Kidney (tissue), 14 donors: ENCODE data around the gene SPEM3. TPM values are rescaled to one million over a fixed set of nuclear protein-coding genes. Genes with fewer than 3 reads are reported as not detected.

Experiments used
- DNase-seq, 5 donors: peaks; one replicate each; pipeline ENCODE4 v3.0.0-alpha.2; 2013 to 2020
- FAIRE-seq: peaks from 2 replicates; lab custom pipeline; 2012; peaks lifted over from hg19 to GRCh38; lab: Jason Lieb, UNC
- H3K27ac ChIP-seq, 2 donors: one replicate each; pipeline ENCODE4 v1.7.0; 2013; ENCODE audit warnings: low read depth in 2 of 2, low read length in 2 of 2, inconsistent platforms in 1 of 2
- H3K27me3 ChIP-seq: one replicate; pipeline ENCODE4 v1.7.1; 2013; ENCODE audit warnings: low read length, inconsistent platforms; ENCODE audit not compliant: control insufficient read depth, insufficient read depth
- H3K36me3 ChIP-seq, 3 donors: one replicate each; pipeline versions ENCODE4 v1.7.0 to v1.7.1; 2013; ENCODE audit warnings: low read length in 3 of 3, control low read depth in 1 of 3, inconsistent platforms in 1 of 3; ENCODE audit not compliant: insufficient read depth in 3 of 3, control insufficient read depth in 2 of 3
- H3K4me1 ChIP-seq, 3 donors: one replicate each; pipeline versions ENCODE4 v1.7.0 to v1.7.1; 2013; ENCODE audit warnings: low read length in 3 of 3, inconsistent platforms in 1 of 3, low read depth in 1 of 3; ENCODE audit not compliant: control insufficient read depth in 2 of 3, insufficient read depth in 2 of 3
- H3K4me3 ChIP-seq, 3 donors: one replicate each; pipeline versions ENCODE4 v1.7.0 to v1.8.1; 2013; ENCODE audit warnings: low read length in 3 of 3, control low read depth in 1 of 3, inconsistent platforms in 1 of 3
- H3K9ac ChIP-seq, 3 donors: one replicate each; pipeline versions ENCODE4 v1.7.0 to v1.7.1; 2013; ENCODE audit warnings: low read length in 3 of 3, control low read depth in 1 of 3, inconsistent platforms in 1 of 3
- H3K9me3 ChIP-seq, 3 donors: one replicate each; pipeline versions ENCODE4 v1.7.0 to v1.7.1; 2013; ENCODE audit warnings: low read length in 3 of 3, control low read depth in 1 of 3, inconsistent platforms in 1 of 3; ENCODE audit not compliant: control insufficient read depth in 2 of 3, insufficient read depth in 1 of 3
- CTCF ChIP-seq: IDR thresholded peaks from 3 replicates; pipeline ENCODE4 v1.5.1; 2012; ENCODE audit warnings: mild to moderate bottlenecking, moderate library complexity, borderline replicate concordance; ENCODE audit not compliant: insufficient read depth; ENCODE audit errors: extremely low read depth
- intact Hi-C: fragments of 100-400 bp; cut with DNase I; formaldehyde crosslinking; loops from one replicate; pipeline ENCODE4 v1.11.1; 2022
- polyA plus RNA-seq: library from polyadenylated mRNA; stranded (reverse); fragments of 350-450 nt; fragmentation: Illumina TruSeq; extraction: RNeasy Lipid Tissue Mini Kit (QIAGEN cat#74804); gene quantifications from one replicate; pipeline ENCODE4 v1.2.3, GENCODE V29; 2014; ENCODE audit warnings: low read depth, low replicate concordance; ENCODE audit not compliant: insufficient read depth
- total RNA-seq: library from RNA; stranded (reverse); fragmentation: NEBNext Ultra II Directional; extraction: Animal tissue kit (Norgen Biotek cat#: 25700); gene quantifications from one replicate; pipeline ENCODE4 v1.2.1, GENCODE V29; 2021
- donor health status: control.
- donor health status: control.
- donor health status: control.
- donor health status: control.
- donor health status: control.
- donor health status: DM: yes; HTN: yes; CAD: no.
- donor health status: Normal renal cell carcinoma (clear cell type).

Gene SPEM3
- total and polyA plus RNA-seq, 2 donors from 2014 or later = not detected

GRCh38 chr17:7414837-7415236, 13.8 kb upstream of the SPEM3 start:
- no peak for FAIRE-seq
- DNase-seq = no peak
- no peaks in the 10 kb centered on the region for H3K4me1 ChIP-seq
- no peaks in the 10 kb centered on the region for H3K9me3 ChIP-seq
- no peak overlapping the region for H3K4me3 ChIP-seq
- H3K27ac ChIP-seq = no peak overlapping the region
- H3K9ac ChIP-seq = no peak overlapping the region
- H3K27me3 ChIP-seq = no peaks in the 10 kb centered on the region
- intact Hi-C loops = no loop called here
- H3K36me3 ChIP-seq = no peaks in the 10 kb centered on the region
- no peak for TF ChIP-seq CTCF

GRCh38 chr17:7415784-7416183, 12.9 kb upstream of the SPEM3 start:
- Histone ChIP-seq H3K36me3 (no peaks in the 10 kb centered on the region), H3K4me1 (no peaks in the 10 kb centered on the region), H3K27me3 (no peaks in the 10 kb centered on the region), H3K27ac (no peak overlapping the region), H3K9ac (no peak overlapping the region), H3K4me3 (no peak overlapping the region), H3K9me3 (no peaks in the 10 kb centered on the region)
- DNase-seq (no peak), FAIRE-seq (no peak)
- TF ChIP-seq CTCF = no peak
- intact Hi-C loops = no loop called here

GRCh38 chr17:7416323-7416722, 12.3 kb upstream of the SPEM3 start:
- Histone ChIP-seq H3K27ac (no peak overlapping the region), H3K36me3 (no peaks in the 10 kb centered on the region), H3K4me1 (no peaks in the 10 kb centered on the region), H3K9me3 (no peaks in the 10 kb centered on the region), H3K9ac (no peak overlapping the region), H3K4me3 (no peak overlapping the region), H3K27me3 (no peaks in the 10 kb centered on the region)
- intact Hi-C loops = no loop called here
- FAIRE-seq (no peak), DNase-seq (no peak)
- no peak for TF ChIP-seq CTCF

GRCh38 chr17:7417056-7417655, 11.5 kb upstream of the SPEM3 start:
- TF ChIP-seq CTCF = no peak
- DNase-seq (no peak), FAIRE-seq (no peak)
- intact Hi-C loops = no loop called here
- H3K27ac ChIP-seq = no peak overlapping the region
- no peaks in the 10 kb centered on the region for H3K9me3 ChIP-seq
- H3K4me3 ChIP-seq = no peak overlapping the region
- no peaks in the 10 kb centered on the region for H3K27me3 ChIP-seq
- H3K4me1 ChIP-seq = no peaks in the 10 kb centered on the region
- no peaks in the 10 kb centered on the region for H3K36me3 ChIP-seq
- H3K9ac ChIP-seq = no peak overlapping the region
